ENCODE measurements around the gene ACTN3. TPM values are rescaled to one million over a fixed set of nuclear protein-coding genes. Genes with fewer than 3 reads are reported as not detected.

The ACTN3 gene
- total RNA-seq, 1 donor from 2014 or later: not detected

GRCh38 chr11:66545701-66546367 is 869 bp upstream of the ACTN3 start, which contains the start of gene ZDHHC24:
Gene ZDHHC24, minus strand, starts transcription at chr11:66546048. Its CDS starts 45 bp downstream, at chr11:66546003.
- DNase-seq: peak; percentile 96

GRCh38 chr11:66546966-66547661 is 411 bp downstream of the ACTN3 start:
- no peak for DNase-seq

GRCh38 chr11:66547662-66548009 is 933 bp downstream of the ACTN3 start:
- no peak for DNase-seq

- no peak for DNase-seq
These were observed 1.3 kb downstream of the ACTN3 start for GRCh38 chr11:66548041-66548440.

- no peak for DNase-seq
These were observed 2.3 kb downstream of the ACTN3 start for GRCh38 chr11:66548774-66549630.

- no peak for DNase-seq
These were observed 3.0 kb downstream of the ACTN3 start for GRCh38 chr11:66549696-66550095.

- DNase-seq: no peak
These were observed 4.2 kb downstream of the ACTN3 start for GRCh38 chr11:66550887-66551286.

GRCh38 chr11:66554602-66555001 is 7.9 kb downstream of the ACTN3 start:
- no peak for DNase-seq

GRCh38 chr11:66555416-66555815 is 8.7 kb downstream of the ACTN3 start:
- DNase-seq: no peak

GRCh38 chr11:66556086-66556485 is 9.4 kb downstream of the ACTN3 start:
- no peak for DNase-seq

- DNase-seq: no peak
These were observed 11.1 kb downstream of the ACTN3 start for GRCh38 chr11:66557733-66558326.

- DNase-seq: no peak
These were observed 12.6 kb downstream of the ACTN3 start for GRCh38 chr11:66559142-66559865.

- DNase-seq: no peak
These were observed 13.4 kb downstream of the ACTN3 start for GRCh38 chr11:66559866-66560676.

- DNase-seq: no peak
These were observed 14.7 kb downstream of the ACTN3 start for GRCh38 chr11:66561178-66561974.

- no peak for DNase-seq
These were observed 15.2 kb downstream of the ACTN3 start for GRCh38 chr11:66561975-66562248.

GRCh38 chr11:66562275-66562674 is 15.6 kb downstream of the ACTN3 start:
- DNase-seq: no peak

GRCh38 chr11:66562907-66563583 is 16.3 kb downstream of the ACTN3 start:
- DNase-seq: no peak

GRCh38 chr11:66563832-66564231 is 17.1 kb downstream of the ACTN3 start:
- DNase-seq: no peak

- DNase-seq: no peak
These were observed 17.8 kb downstream of the ACTN3 start for GRCh38 chr11:66564538-66564937.

GRCh38 chr11:66564984-66565383 is 18.3 kb downstream of the ACTN3 start:
- DNase-seq: no peak

Measured in occipital lobe (tissue), 2 donors.